K562 (cell line): ENCODE data around the gene BCAS3. TPM values are rescaled to one million over a fixed set of nuclear protein-coding genes. Genes with fewer than 3 reads are reported as not detected.

Source experiments
- ATAC-seq: fragments of 200-7000 bp; cut with Tn5 transposase; 3 replicates; pipeline ENCODE4 v1.9.1; 2020; ENCODE audit warnings: moderate library complexity
- BruUV-seq: library from RNA; stranded (reverse); fragments of 400-500 nt; replicated peaks from 2 replicates; lab custom pipeline; 2021; lab: Mats Ljungman, UMichigan
- CTCF ChIA-PET: fragments of 300-600 bp; formaldehyde crosslinking; extraction: SDS; loops from one replicate; lab custom pipeline; 2021; ENCODE audit warnings: low intra/inter-chr PET ratio; lab: Yijun Ruan, JAX
- POLR2A ChIA-PET: fragments of 300-600, 350-650 bp; sonication (Branson Sonifier 250); formaldehyde crosslinking; extraction: SDS; loops from one replicate; lab custom pipeline; 2021; ENCODE audit warnings: antibody characterized with exemption, inconsistent platforms; lab: Yijun Ruan, JAX
- DNase-seq, 4 experiments: peaks; one replicate each; pipeline versions ENCODE4 v3.0.0 to v3.0.0-alpha.2; 2011 to 2018; ENCODE audit warnings: low spot score in 3 of 4, mixed read lengths in 3 of 4; ENCODE audit errors: extremely low read depth in 1 of 4
- FAIRE-seq: peaks from 2 replicates; lab custom pipeline; 2011; peaks lifted over from hg19 to GRCh38; lab: Jason Lieb, UNC
- H2AFZ ChIP-seq: 2 replicates; pipeline ENCODE4 v1.6.0; 2011; ENCODE audit warnings: low read depth, low read length, control low read depth, inconsistent platforms
- H3K27ac ChIP-seq: fragments of 200-600 bp; 3 replicates; pipeline ENCODE4 v1.8.0; 2011; ENCODE audit warnings: low read depth, mild to moderate bottlenecking, control low read depth, inconsistent platforms, low read length, moderate library complexity, mixed read lengths; ENCODE audit errors: extremely low read depth
- H3K27me3 ChIP-seq, 2 experiments: fragments of 300-600 bp in 1 of 2; 2 replicates in 1 of 2; 3 replicates in 1 of 2; pipeline versions ENCODE4 v1.6.0 to v1.8.0; 2011; ENCODE audit warnings: inconsistent platforms in 2 of 2, low read length in 2 of 2, mild to moderate bottlenecking in 1 of 2, mixed read lengths in 1 of 2, moderate library complexity in 1 of 2; ENCODE audit not compliant: control insufficient read depth in 2 of 2, insufficient read depth in 2 of 2
- H3K36me3 ChIP-seq: fragments of 300-600 bp; 3 replicates; pipeline ENCODE4 v1.8.0; 2011; ENCODE audit warnings: mild to moderate bottlenecking, low read length, inconsistent platforms; ENCODE audit not compliant: control insufficient read depth, insufficient read depth
- H3K4me1 ChIP-seq, 2 experiments: fragments of 200-600 bp in 1 of 2; replicated peaks in 1 of 2; 2 replicates in 1 of 2; 3 replicates in 1 of 2; pipeline versions ENCODE4 v1.5.1 to v1.8.0; 2011; ENCODE audit warnings: inconsistent platforms in 2 of 2, low read length in 2 of 2, mild to moderate bottlenecking in 1 of 2, mixed read lengths in 1 of 2, moderate library complexity in 1 of 2; ENCODE audit not compliant: control insufficient read depth in 2 of 2, insufficient read depth in 2 of 2
- H3K4me2 ChIP-seq: 2 replicates; pipeline ENCODE4 v1.6.1; 2011; ENCODE audit warnings: low read length, control low read depth, inconsistent platforms, mixed read lengths; ENCODE audit not compliant: insufficient read depth
- H3K4me3 ChIP-seq: fragments of 200-600 bp; sonication (generic), shearing (Covaris generic); 2 replicates; pipeline ENCODE4 v1.5.1; 2016; ENCODE audit warnings: control low read depth, inconsistent platforms
- H3K79me2 ChIP-seq: fragments of 200-600 bp; 3 replicates; pipeline ENCODE4 v1.8.0; 2011; ENCODE audit warnings: low read length, inconsistent platforms; ENCODE audit not compliant: control insufficient read depth, insufficient read depth
- H3K9ac ChIP-seq, 2 experiments: 2 replicates each; pipeline versions ENCODE4 v1.6.0 to v1.6.1; 2011; ENCODE audit warnings: low read depth in 2 of 2, low read length in 2 of 2, control low read depth in 1 of 2, inconsistent platforms in 1 of 2, mild to moderate bottlenecking in 1 of 2, mixed read lengths in 1 of 2; ENCODE audit not compliant: insufficient read depth in 1 of 2
- H3K9me1 ChIP-seq: one replicate; pipeline ENCODE4 v1.6.0; 2011; ENCODE audit warnings: inconsistent platforms, mild to moderate bottlenecking, low read length, moderate library complexity; ENCODE audit not compliant: control insufficient read depth, insufficient read depth
- H3K9me3 ChIP-seq: replicated peaks from 2 replicates; pipeline ENCODE4 v1.5.1; 2011; ENCODE audit warnings: low read depth, low read length, inconsistent platforms; ENCODE audit not compliant: control insufficient read depth, insufficient read depth
- H4K20me1 ChIP-seq: replicated peaks from 2 replicates; pipeline ENCODE4 v1.6.1; 2011; ENCODE audit warnings: low read length, inconsistent platforms, mixed read lengths; ENCODE audit not compliant: control insufficient read depth, insufficient read depth
- EWSR1 ChIP-seq: fragments of 450-650 bp; IDR thresholded peaks from 2 replicates; pipeline ENCODE4 v1.6.1; 2018; ENCODE audit warnings: borderline replicate concordance, mild to moderate bottlenecking, low read depth, moderate library complexity; ENCODE audit not compliant: partially characterized antibody
- ZBTB11 ChIP-seq, 3 experiments: fragments of 200-800 bp in 1 of 3; fragments of 250-450 bp in 1 of 3; fragments of 450-650 bp in 1 of 3; sonication (Bioruptor Pico) in 1 of 3; sonication (Bioruptor generic) in 1 of 3; formaldehyde crosslinking in 1 of 3; IDR thresholded peaks; 2 replicates each; pipeline versions ENCODE4 v1.6.1 to v1.8.0; 2016 to 2022; ENCODE audit warnings: mild to moderate bottlenecking in 2 of 3, missing genetic modification characterization in 2 of 3, missing compliant biosample characterization in 1 of 3, moderate library complexity in 1 of 3
- ZNF146 ChIP-seq: IDR thresholded peaks from one replicate; pipeline ENCODE4 v1.6.1; 2018; ENCODE audit warnings: missing compliant biosample characterization; ENCODE audit not compliant: unreplicated experiment
- ZNF408 ChIP-seq: fragments of 250-450 bp; sonication (Bioruptor Pico); IDR thresholded peaks from 2 replicates; pipeline ENCODE4 v1.4.0; 2020; ENCODE audit warnings: low read depth, mild to moderate bottlenecking, moderate library complexity
- ZNF507 ChIP-seq: conservative IDR thresholded peaks from 2 replicates; pipeline ENCODE4 v1.6.1; 2017; ENCODE audit warnings: missing genetic modification characterization, missing compliant biosample characterization
- WGBS: fragments of 100-300 bp; shearing (Covaris generic); methylation state at CpG from one replicate; pipeline ENCODE4 v1.1.6; 2016; ENCODE audit warnings: low coverage, mixed read lengths; ENCODE audit not compliant: insufficient coverage; ENCODE audit errors: missing lambda C conversion rate; 5-methylcytosine and 5-hydroxymethylcytosine counted together
- in situ Hi-C: fragments of 300-500 bp; cut with MboI; formaldehyde crosslinking; loops from 4 replicates; pipeline ENCODE4 v1.15.0; 2018; ENCODE audit warnings: inconsistent platforms, mixed read lengths
- intact Hi-C: fragments of 100-400 bp; cut with micrococcal nuclease; formaldehyde crosslinking; loops from 2 replicates; pipeline ENCODE4 v1.14.2; 2022
- polyA plus RNA-seq, 8 experiments: library from polyadenylated mRNA; depleted of rRNA in 4 of 8; stranded (reverse) in 5 of 8; unstranded in 3 of 8; fragments of >200 nt; fragmentation: Nextera tagmentation in 2 of 8; fragmentation: Illumina TruSeq in 1 of 8; extraction: Ambion mirVana in 2 of 8; extraction: Trizol in 1 of 8; gene quantifications; 2 replicates each; pipeline versions ENCODE4 v1.2.1 to v1.2.3, GENCODE V29; 2011 to 2014; ENCODE audit warnings: inconsistent platforms in 1 of 8, missing spikeins in 1 of 8
- total RNA-seq, 7 experiments: library from RNA; depleted of rRNA in 6 of 7; stranded (reverse); fragments of >200 nt in 6 of 7; fragmentation: Illumina TruSeq in 2 of 7; extraction: Trizol in 2 of 7; gene quantifications; 2 replicates each; pipeline versions ENCODE4 v1.2.1 to v1.2.3, GENCODE V29; 2011 to 2021; ENCODE audit warnings: low replicate concordance in 1 of 7

The BCAS3 gene
- total and polyA plus RNA-seq, 9 of the 15 experiments (the other 6 are each of a cell fraction or from before 2014, with no cell fraction given), result 1.9 to 5.5 (median 3.5) TPM

- FAIRE-seq (no peak), ATAC-seq (no peak), DNase-seq (no peak)
- Histone ChIP-seq H4K20me1 (no peaks in the 10 kb centered on the region; the same call in 1 of the 2 replicates), H3K9me1 (no peaks in the 10 kb centered on the region), H3K27me3 (peaks cover 20 to 34% of the 10 kb centered on the region in 2 experiments; a peak in 3 of 5 replicates), H3K27ac (no peak overlapping the region), H3K4me1 (no peaks in the 10 kb centered on the region), H3K9ac (no peak overlapping the region), H3K36me3 (no peaks in the 10 kb centered on the region), H3K4me3 (no peak overlapping the region), H3K79me2 (no peaks in the 10 kb centered on the region), H2AFZ (no peak overlapping the region), H3K9me3 (no peaks in the 10 kb centered on the region), H3K4me2 (no peak overlapping the region)
- intact Hi-C loops, result no loop called here
- ChIA-PET POLR2A (no interaction called here), CTCF (no interaction called here)
- 0% methylated on average over 6 of the region's 6 CpGs for WGBS
- in situ Hi-C loops, result no loop called here
- TF ChIP-seq ZNF408 (CRISPR knock-in tag) (no peak), ZNF146 (no peak), ZBTB11 (CRISPR knock-in tag; IDR thresholded peaks at IDR 0.05) (peak in 1 of 3 experiments; percentile 81; a peak in 1 of 6 replicates), ZNF507 (tag) (no peak), EWSR1 (peak; percentile 78)
- no TSS peak for BruUV-seq
Observed at GRCh38 chr17:61321344-61321743, 643.7 kb downstream of the BCAS3 start.
